K562 treated with DMSO at 1 percent for 4 hours (cell line): ENCODE measurements around the gene RO60. TPM values are rescaled to one million over a fixed set of nuclear protein-coding genes. Genes with fewer than 3 reads are reported as not detected.

ENCODE experiments used
- total RNA-seq: library from RNA; unstranded; fragments of 300-600 nt; gene quantifications from 2 replicates; pipeline ENCODE4 v1.2.3, GENCODE V29; 2022; ENCODE audit not compliant: insufficient read depth

The RO60 gene
- total RNA-seq, result 21.3 and 36.8 TPM in 2 replicates

GRCh38 chr1:193059282-193060114 is at the start of gene RO60, which contains the start of gene UCHL5:
TSS of gene RO60 (plus strand) at chr1:193059612. CDS start at chr1:193069055, 9,443 bp downstream.
TSS of gene UCHL5 (minus strand) at chr1:193059360. CDS start at chr1:193059260, 100 bp downstream.

DNA sequence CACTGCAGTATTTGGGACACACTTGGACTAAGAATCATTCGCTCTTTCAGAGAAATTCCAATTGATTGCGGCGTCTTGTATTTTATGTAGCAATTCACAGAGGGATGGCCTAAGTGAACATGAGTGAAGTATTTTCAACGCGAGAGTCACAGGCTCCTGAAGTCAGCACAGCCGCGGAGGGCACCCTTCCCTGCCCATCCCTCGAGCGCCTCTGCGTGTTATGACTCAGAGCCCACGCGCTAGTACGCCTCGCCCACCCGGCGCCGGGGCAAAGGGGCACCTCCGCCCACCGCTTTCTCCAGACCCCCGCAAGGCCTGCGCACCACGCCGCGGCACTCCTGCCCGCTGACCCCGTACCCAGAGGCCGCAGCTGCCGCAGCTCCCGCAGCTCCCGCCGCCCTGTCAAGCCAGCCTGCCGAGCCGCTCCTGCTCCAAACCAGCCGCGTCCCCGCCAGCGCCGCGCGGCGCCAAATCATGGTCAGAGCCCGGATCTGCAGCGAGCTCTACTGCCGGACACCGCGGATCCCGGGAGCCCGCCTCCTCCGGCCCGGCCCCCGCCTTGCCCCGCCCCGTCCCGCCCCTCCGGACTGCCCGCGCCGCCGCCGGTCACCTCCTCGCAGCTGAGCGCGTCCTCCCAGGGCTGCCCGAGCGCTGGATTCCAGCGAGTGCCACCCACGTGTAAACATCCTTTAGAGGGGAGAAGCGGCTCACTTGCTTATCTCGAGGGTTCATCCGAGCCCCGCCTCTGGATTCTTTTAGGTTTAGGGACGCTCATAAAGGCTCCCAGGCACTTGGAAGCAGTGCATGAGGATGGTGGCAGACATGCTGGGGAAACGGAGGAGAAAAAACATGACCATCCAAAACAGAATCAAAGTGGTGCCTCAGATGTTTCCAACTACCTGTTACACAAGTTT is 45.8 kb downstream of the RO60 start, which contains the start of gene GLRX2:
Gene GLRX2, minus strand, starts transcription at position 508 of the 914 bp plus-strand sequence. Its CDS starts 32 bp downstream, at position 476.

Other genes starting within 250 kb of the RO60 start
- gene UCHL5, start 252 bp upstream of the RO60 start, total RNA-seq, result 36.2 and 39.1 TPM in 2 replicates
- 51.3 and 59.9 TPM in 2 replicates for gene GLRX2, start 45.8 kb downstream of the RO60 start, total RNA-seq
- 11.7 and 16.9 TPM in 2 replicates for gene CDC73, start 62.4 kb downstream of the RO60 start, total RNA-seq
- not detected in 2 replicates for gene B3GALT2, start 127.0 kb downstream of the RO60 start, total RNA-seq